K562 (cell line): ENCODE results near the gene RBM20.

ENCODE experiments used
- ELF1 ChIP-seq: fragments of 200-800 bp; sonication (Bioruptor generic); IDR thresholded peaks from 2 replicates; pipeline ENCODE4 v1.6.1; 2016; ENCODE audit warnings: missing genetic modification characterization, missing compliant biosample characterization
- EZH2 ChIP-seq: IDR thresholded peaks from 2 replicates; pipeline ENCODE4 v1.6.1; 2012; ENCODE audit warnings: low read depth, mild to moderate bottlenecking, inconsistent platforms, low read length, borderline replicate concordance
- KLF10 ChIP-seq: fragments of 250-450 bp; sonication (Bioruptor Pico); IDR thresholded peaks from 2 replicates; pipeline ENCODE4 v1.6.1; 2021; ENCODE audit warnings: matching md5 sums
- NCOA2 ChIP-seq, 2 experiments: fragments of 450-650 bp; IDR thresholded peaks; 2 replicates each; pipeline ENCODE4 v1.6.1; 2018; ENCODE audit warnings: mild to moderate bottlenecking in 2 of 2, moderate library complexity in 1 of 2; ENCODE audit not compliant: partially characterized antibody in 2 of 2
- NRF1 ChIP-seq, 2 experiments: fragments of 450-650 bp; IDR thresholded peaks in 1 of 2; conservative IDR thresholded peaks in 1 of 2; 2 replicates each; pipeline ENCODE4 v1.6.1; 2014; ENCODE audit warnings: mild to moderate bottlenecking in 2 of 2
- POLR2A ChIP-seq: fragments of 450-650 bp; conservative IDR thresholded peaks from 2 replicates; pipeline ENCODE4 v1.6.1; 2016
- POLR2AphosphoS5 ChIP-seq: IDR thresholded peaks from 2 replicates; pipeline ENCODE4 v1.6.1; 2011; ENCODE audit warnings: mild to moderate bottlenecking, low read depth, low read length, moderate library complexity; ENCODE audit not compliant: control insufficient read depth, insufficient read depth
- ZNF184 ChIP-seq: sonication (generic); formaldehyde crosslinking; IDR thresholded peaks from 2 replicates; pipeline ENCODE4 v1.5.0; 2020; ENCODE audit warnings: missing genetic modification reagents
- ZNF384 ChIP-seq: IDR thresholded peaks from 2 replicates; pipeline ENCODE4 v1.6.1; 2012; ENCODE audit warnings: low read depth, low read length, improper control_type of control experiment
- TF ChIP-seq, protein P1 (sequence below), 3 experiments: IDR thresholded peaks in 2 of 3; conservative IDR thresholded peaks in 1 of 3; 2 replicates each; pipeline ENCODE4 v1.5.1; 2011 to 2012; ENCODE audit warnings: low read length in 3 of 3, mild to moderate bottlenecking in 3 of 3, control low read depth in 2 of 3, improper control_type of control experiment in 1 of 3, inconsistent platforms in 1 of 3, low read depth in 1 of 3, mixed read lengths in 1 of 3, moderate library complexity in 1 of 3; ENCODE audit not compliant: insufficient read depth in 2 of 3
- TF ChIP-seq, protein P2 (sequence below): fragments of 450-650 bp; IDR thresholded peaks from 2 replicates; pipeline ENCODE4 v1.6.1; 2017; ENCODE audit warnings: antibody characterized with exemption, mild to moderate bottlenecking

DNA sequence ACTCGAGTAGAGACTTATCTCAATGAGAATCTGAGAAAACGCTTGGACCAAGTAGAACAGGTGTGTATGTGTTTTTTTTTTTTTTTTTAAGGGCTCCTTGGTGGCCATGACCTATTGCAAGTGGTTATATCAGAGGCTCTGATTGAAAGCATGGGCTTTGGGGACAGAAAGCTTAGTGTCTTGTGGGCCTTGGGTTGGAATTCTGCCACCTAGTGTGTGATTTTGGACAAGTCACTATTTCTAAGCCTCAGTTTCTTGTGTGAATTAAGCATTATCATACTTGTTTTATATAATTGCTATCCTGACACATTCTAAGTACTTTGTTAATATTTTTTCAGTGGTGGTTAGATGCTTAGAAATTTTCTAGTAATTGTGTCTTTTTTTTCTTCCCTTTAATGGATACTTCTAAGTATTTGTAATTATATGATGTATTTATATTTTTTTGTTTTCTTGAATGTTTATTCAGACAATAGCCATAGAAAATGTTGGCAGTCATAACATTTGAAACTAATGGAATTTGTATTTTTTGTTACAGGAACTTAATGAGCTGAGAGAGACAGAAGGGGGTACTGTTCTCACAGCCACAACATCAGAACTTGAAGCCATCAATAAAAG, 43.5 kb upstream of the RBM20 start:
- TF ChIP-seq ZNF184 (CRISPR knock-in tag), result no peak
- TF ChIP-seq, protein P1, sequence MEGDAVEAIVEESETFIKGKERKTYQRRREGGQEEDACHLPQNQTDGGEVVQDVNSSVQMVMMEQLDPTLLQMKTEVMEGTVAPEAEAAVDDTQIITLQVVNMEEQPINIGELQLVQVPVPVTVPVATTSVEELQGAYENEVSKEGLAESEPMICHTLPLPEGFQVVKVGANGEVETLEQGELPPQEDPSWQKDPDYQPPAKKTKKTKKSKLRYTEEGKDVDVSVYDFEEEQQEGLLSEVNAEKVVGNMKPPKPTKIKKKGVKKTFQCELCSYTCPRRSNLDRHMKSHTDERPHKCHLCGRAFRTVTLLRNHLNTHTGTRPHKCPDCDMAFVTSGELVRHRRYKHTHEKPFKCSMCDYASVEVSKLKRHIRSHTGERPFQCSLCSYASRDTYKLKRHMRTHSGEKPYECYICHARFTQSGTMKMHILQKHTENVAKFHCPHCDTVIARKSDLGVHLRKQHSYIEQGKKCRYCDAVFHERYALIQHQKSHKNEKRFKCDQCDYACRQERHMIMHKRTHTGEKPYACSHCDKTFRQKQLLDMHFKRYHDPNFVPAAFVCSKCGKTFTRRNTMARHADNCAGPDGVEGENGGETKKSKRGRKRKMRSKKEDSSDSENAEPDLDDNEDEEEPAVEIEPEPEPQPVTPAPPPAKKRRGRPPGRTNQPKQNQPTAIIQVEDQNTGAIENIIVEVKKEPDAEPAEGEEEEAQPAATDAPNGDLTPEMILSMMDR (IDR thresholded peaks at IDR 0.05 in 2 of 3, conservative IDR thresholded peaks at IDR 0.05 in 1 of 3; ENCODE audit: insufficient read depth in 2 of 3, low read depth in 1 of 3, low read length in 3 of 3), result peak; percentile 45 to 52 (median 48); a peak in 5 of 6 replicates
- no peak for TF ChIP-seq NRF1 (conservative IDR thresholded peaks at IDR 0.05 in 1 of 2, IDR thresholded peaks at IDR 0.05 in 1 of 2)
- TF ChIP-seq NCOA2 (IDR thresholded peaks at IDR 0.05; ENCODE audit: partially characterized antibody in 2 of 2), result no peak
- no peak for TF ChIP-seq KLF10 (CRISPR knock-in tag)
- TF ChIP-seq, protein P2, sequence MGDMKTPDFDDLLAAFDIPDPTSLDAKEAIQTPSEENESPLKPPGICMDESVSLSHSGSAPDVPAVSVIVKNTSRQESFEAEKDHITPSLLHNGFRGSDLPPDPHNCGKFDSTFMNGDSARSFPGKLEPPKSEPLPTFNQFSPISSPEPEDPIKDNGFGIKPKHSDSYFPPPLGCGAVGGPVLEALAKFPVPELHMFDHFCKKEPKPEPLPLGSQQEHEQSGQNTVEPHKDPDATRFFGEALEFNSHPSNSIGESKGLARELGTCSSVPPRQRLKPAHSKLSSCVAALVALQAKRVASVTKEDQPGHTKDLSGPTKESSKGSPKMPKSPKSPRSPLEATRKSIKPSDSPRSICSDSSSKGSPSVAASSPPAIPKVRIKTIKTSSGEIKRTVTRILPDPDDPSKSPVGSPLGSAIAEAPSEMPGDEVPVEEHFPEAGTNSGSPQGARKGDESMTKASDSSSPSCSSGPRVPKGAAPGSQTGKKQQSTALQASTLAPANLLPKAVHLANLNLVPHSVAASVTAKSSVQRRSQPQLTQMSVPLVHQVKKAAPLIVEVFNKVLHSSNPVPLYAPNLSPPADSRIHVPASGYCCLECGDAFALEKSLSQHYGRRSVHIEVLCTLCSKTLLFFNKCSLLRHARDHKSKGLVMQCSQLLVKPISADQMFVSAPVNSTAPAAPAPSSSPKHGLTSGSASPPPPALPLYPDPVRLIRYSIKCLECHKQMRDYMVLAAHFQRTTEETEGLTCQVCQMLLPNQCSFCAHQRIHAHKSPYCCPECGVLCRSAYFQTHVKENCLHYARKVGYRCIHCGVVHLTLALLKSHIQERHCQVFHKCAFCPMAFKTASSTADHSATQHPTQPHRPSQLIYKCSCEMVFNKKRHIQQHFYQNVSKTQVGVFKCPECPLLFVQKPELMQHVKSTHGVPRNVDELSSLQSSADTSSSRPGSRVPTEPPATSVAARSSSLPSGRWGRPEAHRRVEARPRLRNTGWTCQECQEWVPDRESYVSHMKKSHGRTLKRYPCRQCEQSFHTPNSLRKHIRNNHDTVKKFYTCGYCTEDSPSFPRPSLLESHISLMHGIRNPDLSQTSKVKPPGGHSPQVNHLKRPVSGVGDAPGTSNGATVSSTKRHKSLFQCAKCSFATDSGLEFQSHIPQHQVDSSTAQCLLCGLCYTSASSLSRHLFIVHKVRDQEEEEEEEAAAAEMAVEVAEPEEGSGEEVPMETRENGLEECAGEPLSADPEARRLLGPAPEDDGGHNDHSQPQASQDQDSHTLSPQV, result no peak
- TF ChIP-seq ZNF384, result no peak
- TF ChIP-seq POLR2AphosphoS5, result no peak
- TF ChIP-seq POLR2A, result no peak
- TF ChIP-seq ELF1, result no peak
- TF ChIP-seq EZH2, result no peak
